ENCODE data around the gene DRAM1. TPM values are rescaled to one million over a fixed set of nuclear protein-coding genes. Genes with fewer than 3 reads are reported as not detected.

Gene DRAM1
- total RNA-seq, 3 donors from 2014 or later, result 31.2 to 32.4 (median 31.6) TPM

GRCh38 chr12:101927999-101928398 lies 50.6 kb downstream of the DRAM1 start:
- Histone ChIP-seq H3K27ac (peak overlapping the region in 1 of 2 donors; percentile 45), H3K4me3 (no peak overlapping the region), H3K36me3 (no peaks in the 10 kb centered on the region), H3K9me3 (no peaks in the 10 kb centered on the region), H3K27me3 (no peaks in the 10 kb centered on the region), H3K4me1 (no peaks in the 10 kb centered on the region)
- intact Hi-C loops (cut with DNase I; ENCODE audit: low total_unique reads), result no loop called here
- no peak for DNase-seq (ENCODE audit: low spot score in 2 of 2)
- TF ChIP-seq POLR2A (IDR thresholded peaks at IDR 0.05) (no peak), POLR2AphosphoS5 (IDR thresholded peaks at IDR 0.05) (no peak), CTCF (IDR thresholded peaks at IDR 0.05) (no peak)

- Histone ChIP-seq H3K36me3 (no peaks in the 10 kb centered on the region), H3K4me3 (no peak overlapping the region), H3K9me3 (no peaks in the 10 kb centered on the region), H3K27ac (peak overlapping the region in 1 of 2 donors; percentile 45), H3K4me1 (no peaks in the 10 kb centered on the region), H3K27me3 (no peaks in the 10 kb centered on the region)
- TF ChIP-seq POLR2A (IDR thresholded peaks at IDR 0.05), result no peak
- TF ChIP-seq CTCF (IDR thresholded peaks at IDR 0.05), result no peak
- TF ChIP-seq POLR2AphosphoS5 (IDR thresholded peaks at IDR 0.05), result no peak
- DNase-seq (ENCODE audit: low spot score in 2 of 2), result no peak
- intact Hi-C loops (cut with DNase I; ENCODE audit: low total_unique reads), result no loop called here
Observed at GRCh38 chr12:101928556-101928955, 51.2 kb downstream of the DRAM1 start.

- H3K4me3 ChIP-seq, result no peak overlapping the region
- DNase-seq (ENCODE audit: low spot score in 2 of 2), result no peak
- peak overlapping the region in 1 of 2 donors; percentile 34 for H3K27ac ChIP-seq
- TF ChIP-seq POLR2AphosphoS5 (IDR thresholded peaks at IDR 0.05), result no peak
- TF ChIP-seq POLR2A (IDR thresholded peaks at IDR 0.05), result no peak
- no peak for TF ChIP-seq CTCF (IDR thresholded peaks at IDR 0.05)
- H3K27me3 ChIP-seq, result no peaks in the 10 kb centered on the region
- no peaks in the 10 kb centered on the region for H3K9me3 ChIP-seq
- intact Hi-C loops (cut with DNase I; ENCODE audit: low total_unique reads), result no loop called here
- no peaks in the 10 kb centered on the region for H3K4me1 ChIP-seq
- no peaks in the 10 kb centered on the region for H3K36me3 ChIP-seq
Observed at GRCh38 chr12:101929365-101930041, 52.1 kb downstream of the DRAM1 start.

GRCh38 chr12:101931498-101932326 lies 54.3 kb downstream of the DRAM1 start:
- no peaks in the 10 kb centered on the region for H3K36me3 ChIP-seq
- H3K4me1 ChIP-seq, result no peaks in the 10 kb centered on the region
- intact Hi-C loops (cut with DNase I; ENCODE audit: low total_unique reads), result no loop called here
- no peak overlapping the region for H3K27ac ChIP-seq
- no peaks in the 10 kb centered on the region for H3K27me3 ChIP-seq
- no peak overlapping the region for H3K4me3 ChIP-seq
- TF ChIP-seq POLR2AphosphoS5 (IDR thresholded peaks at IDR 0.05) (no peak), POLR2A (IDR thresholded peaks at IDR 0.05) (no peak), CTCF (IDR thresholded peaks at IDR 0.05) (no peak)
- no peak for DNase-seq (ENCODE audit: low spot score in 2 of 2)
- H3K9me3 ChIP-seq, result no peaks in the 10 kb centered on the region
